Thyroid gland (tissue), 4 donors: Measurements from ENCODE around the gene RAP1A. TPM values are rescaled to one million over a fixed set of nuclear protein-coding genes. Genes with fewer than 3 reads are reported as not detected.
"Not testable (repeated sequence)": the region's sequence is repeated elsewhere in the genome, so short reads cannot be mapped to it uniquely, and the experiment has no call there.

Source experiments
- DNase-seq, 2 donors: peaks; one replicate each; pipeline ENCODE4 v3.0.0-alpha.2; 2019
- H3K27ac ChIP-seq, 3 donors: fragments of 200-600 bp; sonication (generic); 1 replicate in 2 of 3; 2 replicates in 1 of 3; pipeline ENCODE4 v1.5.1; 2016 to 2019; ENCODE audit warnings: mild to moderate bottlenecking in 1 of 3, moderate library complexity in 1 of 3
- H3K27me3 ChIP-seq: fragments of 200-600 bp; sonication (generic); one replicate; pipeline ENCODE4 v1.5.1; 2019
- H3K36me3 ChIP-seq, 2 donors: fragments of 200-600 bp; sonication (generic); one replicate each; pipeline ENCODE4 v1.5.1; 2016 to 2019
- H3K4me1 ChIP-seq, 2 donors: fragments of 200-600 bp; sonication (generic); one replicate each; pipeline ENCODE4 v1.5.1; 2017 to 2019
- H3K4me3 ChIP-seq, 3 donors: fragments of 200-600 bp; sonication (generic); replicated peaks in 1 of 3; 1 replicate in 2 of 3; 2 replicates in 1 of 3; pipeline ENCODE4 v1.5.1; 2016; ENCODE audit warnings: mild to moderate bottlenecking in 1 of 3
- H3K9me3 ChIP-seq: fragments of 200-600 bp; sonication (generic); one replicate; pipeline ENCODE4 v1.5.1; 2017
- POLR2A ChIP-seq, 2 donors: fragments of 450-650 bp; IDR thresholded peaks; one replicate each; pipeline ENCODE4 v1.6.1; 2017; ENCODE audit warnings: antibody characterized with exemption in 2 of 2, mild to moderate bottlenecking in 2 of 2, moderate library complexity in 1 of 2
- WGBS, 2 donors: methylation state at CpG; one replicate each; pipeline ENCODE4 v1.1.5; 2017; 5-methylcytosine and 5-hydroxymethylcytosine counted together
- intact Hi-C: fragments of 100-400 bp; cut with DNase I; formaldehyde crosslinking; loops from one replicate; pipeline ENCODE4 v1.15.1; 2023
- total RNA-seq, 4 donors: library from RNA; depleted of rRNA; stranded (reverse); fragments of >200 nt; gene quantifications; one replicate each; pipeline ENCODE4 v1.2.3, GENCODE V29; 2016
- TF ChIP-seq, protein P1 (sequence below), 6 experiments: fragments of 200-600 bp in 3 of 6; fragments of 450-650 bp in 3 of 6; sonication (generic) in 3 of 6; IDR thresholded peaks; one replicate each; pipeline ENCODE4 v1.5.1; 2016 to 2019; ENCODE audit warnings: antibody characterized with exemption in 6 of 6, mild to moderate bottlenecking in 2 of 6, inconsistent platforms in 1 of 6, moderate library complexity in 1 of 6

The RAP1A gene
- total RNA-seq, 4 donors from 2014 or later = 54.2 to 91.7 (median 71.9) TPM

- intact Hi-C loops = no loop called here
- WGBS, 2 donors = 51 to 71% methylated on average over 1 of the region's 1 CpG
- DNase-seq = no peak
- H3K4me1 ChIP-seq = peaks cover 56 to 58% of the 10 kb centered on the region in 2 donors
- TF ChIP-seq POLR2A (IDR thresholded peaks at IDR 0.05) = no peak
- TF ChIP-seq, protein P1, sequence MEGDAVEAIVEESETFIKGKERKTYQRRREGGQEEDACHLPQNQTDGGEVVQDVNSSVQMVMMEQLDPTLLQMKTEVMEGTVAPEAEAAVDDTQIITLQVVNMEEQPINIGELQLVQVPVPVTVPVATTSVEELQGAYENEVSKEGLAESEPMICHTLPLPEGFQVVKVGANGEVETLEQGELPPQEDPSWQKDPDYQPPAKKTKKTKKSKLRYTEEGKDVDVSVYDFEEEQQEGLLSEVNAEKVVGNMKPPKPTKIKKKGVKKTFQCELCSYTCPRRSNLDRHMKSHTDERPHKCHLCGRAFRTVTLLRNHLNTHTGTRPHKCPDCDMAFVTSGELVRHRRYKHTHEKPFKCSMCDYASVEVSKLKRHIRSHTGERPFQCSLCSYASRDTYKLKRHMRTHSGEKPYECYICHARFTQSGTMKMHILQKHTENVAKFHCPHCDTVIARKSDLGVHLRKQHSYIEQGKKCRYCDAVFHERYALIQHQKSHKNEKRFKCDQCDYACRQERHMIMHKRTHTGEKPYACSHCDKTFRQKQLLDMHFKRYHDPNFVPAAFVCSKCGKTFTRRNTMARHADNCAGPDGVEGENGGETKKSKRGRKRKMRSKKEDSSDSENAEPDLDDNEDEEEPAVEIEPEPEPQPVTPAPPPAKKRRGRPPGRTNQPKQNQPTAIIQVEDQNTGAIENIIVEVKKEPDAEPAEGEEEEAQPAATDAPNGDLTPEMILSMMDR (IDR thresholded peaks at IDR 0.05) = no peak
- H3K36me3 ChIP-seq = no peaks in the 10 kb centered on the region
- no peak overlapping the region for H3K4me3 ChIP-seq
- no peaks in the 10 kb centered on the region for H3K27me3 ChIP-seq
- no peak overlapping the region for H3K27ac ChIP-seq
- H3K9me3 ChIP-seq = no peaks in the 10 kb centered on the region
These were observed 5.7 kb downstream of the RAP1A start for GRCh38 chr1:111625276-111625675.

DNA sequence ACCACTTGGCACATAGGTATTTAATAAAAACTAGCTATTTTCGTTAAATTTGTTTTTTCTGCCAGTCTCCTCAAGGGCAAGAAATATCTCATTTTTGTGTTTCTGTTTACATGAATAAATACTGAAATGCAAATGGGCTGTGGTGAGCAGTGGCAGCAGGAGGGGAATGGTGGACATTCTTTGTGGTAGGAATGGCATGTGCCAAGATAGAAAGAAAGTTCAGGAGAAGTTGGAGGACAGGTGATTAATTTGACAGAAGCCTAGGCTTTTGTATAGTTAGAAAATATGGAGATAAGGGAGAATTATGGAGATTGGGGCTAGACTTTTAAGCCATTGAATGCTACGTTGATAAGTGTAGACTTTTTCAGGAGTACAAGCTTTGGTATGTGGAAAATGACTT lies 8.6 kb downstream of the RAP1A start:
- no peak for DNase-seq
- Histone ChIP-seq H3K27ac (peak overlapping the region; percentile 37 to 50 (median 39)), H3K27me3 (no peaks in the 10 kb centered on the region), H3K9me3 (no peaks in the 10 kb centered on the region), H3K4me1 (peaks cover 43 to 52% of the 10 kb centered on the region in 2 donors), H3K4me3 (no peak overlapping the region), H3K36me3 (no peaks in the 10 kb centered on the region)
- no peak for TF ChIP-seq POLR2A (IDR thresholded peaks at IDR 0.05)
- TF ChIP-seq, protein P1 (IDR thresholded peaks at IDR 0.05) = no peak
- WGBS, 2 donors = 33 to 40% methylated on average over 2 of the region's 2 CpGs
- intact Hi-C loops = no loop called here

DNA sequence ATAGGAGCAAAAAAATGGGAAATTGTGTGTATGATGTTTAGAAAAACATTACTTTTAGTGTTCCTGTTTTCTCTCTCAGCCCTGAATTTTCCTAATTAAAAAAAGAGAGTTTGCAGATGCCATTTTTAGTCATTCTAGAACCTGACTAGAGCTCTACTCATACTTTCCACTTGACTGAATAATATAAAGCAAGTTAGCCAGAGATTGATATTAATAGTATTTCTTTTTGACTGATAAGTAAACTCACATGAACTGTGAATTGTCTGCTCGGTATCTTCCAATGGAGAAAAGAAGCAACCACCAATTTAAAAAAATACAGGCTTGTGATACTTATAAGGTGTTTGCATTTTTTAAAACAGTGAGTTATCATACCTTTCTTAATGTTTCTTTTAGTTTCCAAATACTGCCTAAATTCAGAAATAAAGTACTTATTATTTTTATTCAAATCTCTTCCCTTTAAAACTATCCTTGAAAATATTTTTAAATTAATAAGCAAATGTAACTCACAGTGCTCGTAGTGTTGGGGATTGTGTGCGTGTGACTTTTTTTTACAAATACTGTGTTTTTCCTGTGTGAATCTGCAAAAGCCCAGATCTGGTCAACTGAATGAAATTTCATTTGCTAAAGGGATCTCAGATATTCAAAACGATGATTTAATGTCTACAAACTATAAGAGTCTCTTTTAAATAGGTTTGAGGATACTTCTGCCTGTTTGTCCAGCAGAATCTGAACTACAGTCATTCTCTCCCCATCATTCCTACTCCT lies 9.8 kb downstream of the RAP1A start:
- H3K4me3 ChIP-seq = no peak overlapping the region
- no peaks in the 10 kb centered on the region for H3K36me3 ChIP-seq
- no peak for DNase-seq
- peaks cover 40 to 51% of the 10 kb centered on the region in 2 donors for H3K4me1 ChIP-seq
- 66 to 68% methylated on average over 4 of the region's 4 CpGs for WGBS, 2 donors
- TF ChIP-seq, protein P1 (IDR thresholded peaks at IDR 0.05) = no peak
- TF ChIP-seq POLR2A (IDR thresholded peaks at IDR 0.05) = no peak
- H3K9me3 ChIP-seq = no peaks in the 10 kb centered on the region
- H3K27ac ChIP-seq = peak overlapping the region; percentile 37 to 50 (median 47)
- no peaks in the 10 kb centered on the region for H3K27me3 ChIP-seq
- intact Hi-C loops = no loop called here

DNA sequence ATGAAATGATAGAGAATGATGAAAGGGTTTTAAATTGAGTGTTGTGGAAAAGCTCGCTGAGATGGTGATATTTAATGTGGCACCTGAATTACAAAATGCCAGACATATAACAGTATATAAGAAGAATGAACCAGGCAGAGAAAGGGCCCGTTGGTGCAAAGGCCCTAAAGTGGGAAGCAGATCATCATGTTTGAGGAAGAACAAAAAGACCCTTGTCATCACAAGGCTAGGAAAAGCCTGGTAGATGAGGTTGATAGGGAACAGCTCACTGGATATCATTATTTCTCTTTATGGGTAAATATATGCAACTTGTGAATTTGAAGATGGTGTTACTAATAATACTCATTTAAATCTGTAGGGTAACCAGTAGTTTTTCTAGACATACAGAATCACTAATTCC lies 11.0 kb downstream of the RAP1A start:
- H3K36me3 ChIP-seq = no peaks in the 10 kb centered on the region
- no peaks in the 10 kb centered on the region for H3K9me3 ChIP-seq
- H3K4me3 ChIP-seq = no peak overlapping the region
- 84 to 91% methylated on average over 2 of the region's 2 CpGs for WGBS, 2 donors
- H3K27ac ChIP-seq = no peak overlapping the region
- intact Hi-C loops = no loop called here
- peaks cover 37 to 42% of the 10 kb centered on the region in 2 donors for H3K4me1 ChIP-seq
- no peaks in the 10 kb centered on the region for H3K27me3 ChIP-seq
- TF ChIP-seq, protein P1 (IDR thresholded peaks at IDR 0.05) = no peak
- TF ChIP-seq POLR2A (IDR thresholded peaks at IDR 0.05) = no peak
- no peak for DNase-seq

DNA sequence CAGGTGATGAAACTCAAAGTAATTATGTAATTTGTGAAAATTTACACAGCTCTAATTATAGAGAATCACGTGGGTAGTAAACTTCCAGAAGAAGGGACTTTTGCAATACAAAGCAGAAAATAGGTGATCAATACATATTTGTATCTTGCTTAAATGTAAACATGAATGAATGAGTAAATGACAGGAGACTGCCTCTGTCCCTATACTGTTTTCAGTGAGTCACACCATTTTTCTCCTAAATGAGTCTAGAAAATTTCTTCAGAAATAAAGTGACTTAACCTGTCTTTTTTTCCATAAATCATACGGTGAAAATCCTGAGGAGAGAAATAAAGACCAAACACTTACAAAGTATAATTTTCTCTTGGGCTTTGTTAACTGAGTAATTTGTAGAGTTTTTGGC lies 11.9 kb downstream of the RAP1A start:
- Histone ChIP-seq H3K36me3 (no peaks in the 10 kb centered on the region), H3K27me3 (no peaks in the 10 kb centered on the region), H3K27ac (no peak overlapping the region), H3K4me1 (peaks cover 33 to 46% of the 10 kb centered on the region in 2 donors), H3K4me3 (no peak overlapping the region), H3K9me3 (no peaks in the 10 kb centered on the region)
- DNase-seq = no peak
- WGBS, 2 donors = 84 to 89% methylated on average over 2 of the region's 2 CpGs
- TF ChIP-seq, protein P1 (IDR thresholded peaks at IDR 0.05) = no peak
- TF ChIP-seq POLR2A (IDR thresholded peaks at IDR 0.05) = no peak
- intact Hi-C loops = no loop called here

- WGBS, 2 donors = 97 to 98% methylated on average over 4 of the region's 4 CpGs
- intact Hi-C loops, DNase-seq, H3K4me3 ChIP-seq, H3K27ac ChIP-seq, H3K36me3 ChIP-seq, H3K9me3 ChIP-seq, H3K27me3 ChIP-seq: not testable (repeated sequence)
- peaks cover 24 to 35% of the 10 kb centered on the region in 2 donors for H3K4me1 ChIP-seq
These were observed 13.2 kb downstream of the RAP1A start for GRCh38 chr1:111632771-111633170.
